GM19193 (cell line): ENCODE measurements around the gene CD79B.
"Not testable (repeated sequence)": the region's sequence is repeated elsewhere in the genome, so short reads cannot be mapped to it uniquely, and the experiment has no call there.

Experiments
- POLR2A ChIP-seq: IDR thresholded peaks from 4 replicates; pipeline ENCODE4 v1.6.1; 2011; ENCODE audit not compliant: insufficient read depth, insufficient read length; ENCODE audit errors: extremely low read depth

Gene CD79B

GRCh38 chr17:63910096-63910495, 22.0 kb downstream of the CD79B start:
- no peak for TF ChIP-seq POLR2A

GRCh38 chr17:63896524-63897354, 35.4 kb downstream of the CD79B start, which contains the start of gene CSH1:
CSH1 (minus strand) TSS chr17:63896574; CDS start chr17:63896511, 63 bp downstream.
- TF ChIP-seq POLR2A: not testable (repeated sequence)

GRCh38 chr17:63881935-63882601, 50.1 kb downstream of the CD79B start, which contains the start of gene GH2:
GH2 (minus strand) TSS chr17:63881944; CDS start chr17:63881801, 143 bp downstream.
- no peak for TF ChIP-seq POLR2A

- no peak for TF ChIP-seq POLR2A
Observed at GRCh38 chr17:63880706-63881105, 51.4 kb downstream of the CD79B start.
